ENCODE measurements around the gene MRPS30.
"Not testable (repeated sequence)": the region's sequence is repeated elsewhere in the genome, so short reads cannot be mapped to it uniquely, and the experiment has no call there.

DNA sequence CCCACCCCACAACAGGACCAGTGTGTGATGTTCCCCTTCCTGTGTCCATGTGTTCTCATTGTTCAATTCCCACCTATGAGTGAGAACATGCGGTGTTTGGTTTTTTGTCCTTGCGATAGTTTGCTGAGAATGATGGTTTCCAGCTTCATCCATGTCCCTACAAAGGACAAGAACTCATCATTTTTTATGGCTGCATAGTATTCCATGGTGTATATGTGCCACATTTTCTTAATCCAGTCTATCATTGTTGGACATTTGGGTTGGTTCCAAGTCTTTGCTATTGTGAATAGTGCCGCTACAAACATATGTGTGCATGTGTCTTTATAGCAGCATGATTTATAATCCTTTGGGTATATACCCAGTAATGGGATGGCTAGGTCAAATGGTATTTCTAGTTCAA is 15.9 kb downstream of the MRPS30 start:
- TF ChIP-seq SIN3A (IDR thresholded peaks at IDR 0.05; ENCODE audit: borderline replicate concordance, insufficient read depth, low read depth, low read length); CTCF (IDR thresholded peaks at IDR 0.05); POLR2AphosphoS5 (IDR thresholded peaks at IDR 0.05; ENCODE audit: low read depth, low read length): not testable (repeated sequence)
- TF ChIP-seq, protein P1, sequence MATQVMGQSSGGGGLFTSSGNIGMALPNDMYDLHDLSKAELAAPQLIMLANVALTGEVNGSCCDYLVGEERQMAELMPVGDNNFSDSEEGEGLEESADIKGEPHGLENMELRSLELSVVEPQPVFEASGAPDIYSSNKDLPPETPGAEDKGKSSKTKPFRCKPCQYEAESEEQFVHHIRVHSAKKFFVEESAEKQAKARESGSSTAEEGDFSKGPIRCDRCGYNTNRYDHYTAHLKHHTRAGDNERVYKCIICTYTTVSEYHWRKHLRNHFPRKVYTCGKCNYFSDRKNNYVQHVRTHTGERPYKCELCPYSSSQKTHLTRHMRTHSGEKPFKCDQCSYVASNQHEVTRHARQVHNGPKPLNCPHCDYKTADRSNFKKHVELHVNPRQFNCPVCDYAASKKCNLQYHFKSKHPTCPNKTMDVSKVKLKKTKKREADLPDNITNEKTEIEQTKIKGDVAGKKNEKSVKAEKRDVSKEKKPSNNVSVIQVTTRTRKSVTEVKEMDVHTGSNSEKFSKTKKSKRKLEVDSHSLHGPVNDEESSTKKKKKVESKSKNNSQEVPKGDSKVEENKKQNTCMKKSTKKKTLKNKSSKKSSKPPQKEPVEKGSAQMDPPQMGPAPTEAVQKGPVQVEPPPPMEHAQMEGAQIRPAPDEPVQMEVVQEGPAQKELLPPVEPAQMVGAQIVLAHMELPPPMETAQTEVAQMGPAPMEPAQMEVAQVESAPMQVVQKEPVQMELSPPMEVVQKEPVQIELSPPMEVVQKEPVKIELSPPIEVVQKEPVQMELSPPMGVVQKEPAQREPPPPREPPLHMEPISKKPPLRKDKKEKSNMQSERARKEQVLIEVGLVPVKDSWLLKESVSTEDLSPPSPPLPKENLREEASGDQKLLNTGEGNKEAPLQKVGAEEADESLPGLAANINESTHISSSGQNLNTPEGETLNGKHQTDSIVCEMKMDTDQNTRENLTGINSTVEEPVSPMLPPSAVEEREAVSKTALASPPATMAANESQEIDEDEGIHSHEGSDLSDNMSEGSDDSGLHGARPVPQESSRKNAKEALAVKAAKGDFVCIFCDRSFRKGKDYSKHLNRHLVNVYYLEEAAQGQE (IDR thresholded peaks at IDR 0.05; ENCODE audit: insufficient read depth in 1 of 2, low read depth in 2 of 2, low read length in 1 of 2) = not testable (repeated sequence)
